EL (cell line): ENCODE results near the gene OCEL1.
A peak's percentile ranks its signal among the peaks of the same experiment; 100 is the strongest.
"Not testable (repeated sequence)": the region's sequence is repeated elsewhere in the genome, so short reads cannot be mapped to it uniquely, and the experiment has no call there.

Source experiments
- DNase-seq: peaks from one replicate; pipeline ENCODE4 v3.0.0-alpha.2; 2016

The OCEL1 gene, protein sequence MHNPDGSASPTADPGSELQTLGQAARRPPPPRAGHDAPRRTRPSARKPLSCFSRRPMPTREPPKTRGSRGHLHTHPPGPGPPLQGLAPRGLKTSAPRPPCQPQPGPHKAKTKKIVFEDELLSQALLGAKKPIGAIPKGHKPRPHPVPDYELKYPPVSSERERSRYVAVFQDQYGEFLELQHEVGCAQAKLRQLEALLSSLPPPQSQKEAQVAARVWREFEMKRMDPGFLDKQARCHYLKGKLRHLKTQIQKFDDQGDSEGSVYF

DNA sequence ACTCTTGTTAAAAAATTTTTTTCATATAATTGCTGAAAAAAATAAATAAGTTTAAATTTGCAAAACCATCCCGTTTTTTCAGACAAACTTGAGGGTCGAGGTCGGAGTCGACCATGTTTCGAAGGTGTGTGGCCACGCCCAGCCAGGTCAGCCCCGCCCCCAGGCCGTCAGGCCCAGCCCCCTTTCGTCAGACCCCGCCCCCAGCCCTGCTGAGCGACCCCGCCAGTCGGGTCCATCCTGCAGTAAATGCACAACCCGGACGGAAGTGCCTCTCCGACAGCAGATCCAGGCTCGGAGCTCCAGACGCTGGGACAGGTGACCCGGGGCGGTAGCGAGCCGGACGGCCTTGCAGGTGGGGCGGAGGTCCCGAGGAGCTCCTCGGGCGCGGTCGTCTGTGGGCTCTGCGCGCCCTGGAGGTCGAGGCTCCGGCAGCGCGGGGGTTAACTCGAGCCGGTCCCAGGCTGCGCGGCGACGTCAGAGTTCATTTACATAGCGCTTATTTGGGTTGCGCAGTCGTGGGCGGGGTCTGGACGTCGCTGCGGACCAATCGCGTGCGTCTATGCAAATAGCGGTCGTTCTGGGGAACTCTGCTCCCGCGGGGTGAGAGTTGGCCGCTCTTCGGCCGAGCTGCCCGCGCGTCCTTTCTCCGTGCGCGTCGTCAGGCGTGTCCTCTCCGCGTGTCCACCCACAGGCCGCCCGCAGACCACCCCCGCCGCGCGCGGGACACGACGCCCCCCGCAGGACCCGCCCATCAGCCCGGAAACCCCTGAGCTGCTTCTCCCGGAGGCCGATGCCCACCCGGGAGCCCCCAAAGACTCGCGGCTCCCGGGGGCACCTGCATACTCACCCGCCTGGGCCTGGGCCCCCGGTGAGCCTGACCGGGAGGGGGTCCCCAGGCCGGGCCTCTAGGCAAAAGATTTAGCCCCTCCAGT lies at the start of gene OCEL1:
TSS of gene OCEL1 (plus strand) at position 225 of the 932 bp plus-strand sequence. CDS start at position 247, 22 bp downstream.
- peak; percentile 98 for DNase-seq

DNA sequence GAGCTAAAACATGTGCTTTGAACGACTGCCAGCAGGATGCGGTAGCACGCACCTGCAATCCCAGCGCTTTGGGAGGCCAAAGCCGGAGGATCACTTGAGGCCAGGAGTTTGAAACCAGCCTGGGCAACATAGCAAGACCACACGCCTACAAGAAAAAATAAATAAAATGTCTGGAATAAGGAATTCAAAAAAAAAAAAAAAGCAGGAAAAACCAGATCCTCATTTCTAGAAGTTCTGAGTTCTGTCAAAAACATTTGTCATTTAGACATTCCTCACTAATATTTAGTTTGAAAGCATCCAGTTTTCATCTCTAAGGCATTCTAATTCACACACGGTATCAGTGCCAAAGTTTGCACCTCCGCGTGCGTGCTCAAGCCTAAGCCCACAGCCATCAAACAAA lies 47.7 kb upstream of the OCEL1 start:
- DNase-seq: no peak

DNA sequence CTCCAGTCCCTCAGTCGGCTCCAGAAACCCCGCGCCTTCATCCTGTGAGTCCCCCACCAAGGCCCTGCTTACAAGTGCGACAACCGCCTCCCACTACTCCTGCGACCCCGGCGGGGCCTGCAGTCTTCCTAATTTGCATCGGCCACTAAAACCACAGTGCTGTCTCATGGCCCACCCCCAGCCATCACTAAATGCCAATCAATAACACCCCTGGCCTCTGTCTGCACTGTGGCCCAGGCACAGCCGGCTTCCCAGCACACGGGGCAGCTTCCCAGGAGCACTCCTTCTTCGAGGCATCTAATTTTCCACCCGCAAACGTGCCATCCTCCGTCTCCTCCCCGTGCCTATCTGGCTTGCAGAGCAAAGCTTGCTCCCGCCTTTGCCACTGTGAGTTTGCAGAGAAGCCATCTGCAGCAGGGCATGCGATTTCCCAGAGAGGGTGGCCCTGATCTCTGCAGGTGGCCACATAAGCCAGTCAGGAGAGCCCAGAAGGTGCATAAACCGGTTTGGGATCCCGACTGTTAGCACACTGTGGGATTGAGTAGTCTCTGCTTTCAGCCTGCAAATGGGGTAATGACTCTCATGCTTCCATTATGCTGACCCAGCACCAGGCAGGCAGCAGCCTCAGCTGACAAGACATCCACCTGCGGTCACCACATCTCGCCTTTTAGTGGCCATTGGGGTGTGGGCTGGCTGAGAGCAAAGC lies 44.9 kb upstream of the OCEL1 start:
- DNase-seq: no peak

- DNase-seq: no peak
These were observed 42.7 kb upstream of the OCEL1 start for GRCh38 chr19:17183271-17183761.

GRCh38 chr19:17183858-17184321 lies 42.1 kb upstream of the OCEL1 start:
- DNase-seq: no peak

DNA sequence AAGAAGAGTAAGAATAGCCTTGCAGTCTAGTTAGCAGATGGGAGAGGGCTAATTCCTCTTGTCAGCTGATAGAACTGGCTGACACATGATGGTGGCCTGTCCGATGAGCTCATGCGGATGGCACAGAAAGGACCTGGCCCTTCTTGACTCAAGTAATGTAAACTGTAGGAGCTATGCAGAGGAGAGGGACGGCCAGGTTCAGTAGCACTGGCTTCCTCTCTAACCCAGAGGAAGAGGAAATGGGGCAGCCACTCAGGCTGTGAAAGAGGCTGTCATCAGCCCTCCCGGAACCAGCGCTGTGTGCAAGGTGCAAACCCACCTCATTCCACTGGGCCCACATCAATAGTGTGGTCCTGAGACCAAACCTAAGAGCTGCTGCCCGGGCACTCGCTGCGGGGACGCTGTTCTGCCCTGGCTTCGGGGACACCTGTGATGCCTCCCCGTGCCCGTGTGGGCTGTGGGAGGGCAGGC lies 41.6 kb upstream of the OCEL1 start:
- no peak for DNase-seq

DNA sequence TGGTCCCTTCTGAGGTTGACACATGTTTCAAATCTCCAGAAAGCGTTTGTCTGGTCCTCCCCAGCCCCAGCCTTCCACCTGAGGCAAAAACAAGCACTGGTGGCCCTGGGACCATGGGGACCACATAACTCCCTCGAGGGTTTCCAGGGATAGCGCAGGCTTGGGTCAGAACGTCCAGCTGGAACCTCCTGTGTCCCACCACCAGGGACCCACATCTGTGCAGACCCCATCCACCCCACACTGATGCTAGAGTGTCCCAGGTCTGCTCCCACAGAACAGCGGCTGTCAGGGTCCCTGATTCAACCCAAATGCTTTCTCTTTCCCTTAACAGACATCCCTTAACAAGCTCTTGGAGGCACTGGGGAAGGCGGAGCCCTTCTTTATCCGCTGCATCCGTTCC lies 40.4 kb upstream of the OCEL1 start:
- DNase-seq: no peak

DNA sequence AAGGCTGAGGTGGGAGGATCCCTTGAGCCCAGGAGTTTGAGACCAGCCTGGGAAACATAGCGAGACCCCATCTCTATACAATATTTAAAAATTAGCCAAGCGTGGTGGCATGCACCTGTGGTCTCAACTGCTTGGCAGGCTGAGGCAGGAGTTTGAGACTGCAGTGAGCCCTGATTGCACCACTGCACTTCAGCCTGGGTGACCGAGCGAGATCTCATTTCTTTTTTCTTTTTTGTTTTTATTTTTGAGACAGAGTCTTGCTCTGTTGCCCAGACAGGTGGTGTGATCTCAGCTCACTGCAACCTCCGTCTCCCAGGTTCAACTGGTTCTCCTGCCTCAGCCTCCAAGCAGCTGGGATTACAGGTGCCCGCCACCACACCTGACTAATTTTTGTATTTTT lies 34.3 kb upstream of the OCEL1 start:
- not testable (repeated sequence) for DNase-seq

- DNase-seq: no peak
These were observed 33.3 kb upstream of the OCEL1 start for GRCh38 chr19:17192751-17193150.

- DNase-seq: no peak
These were observed 31.4 kb upstream of the OCEL1 start for GRCh38 chr19:17194608-17195007.

GRCh38 chr19:17195106-17195505 lies 30.9 kb upstream of the OCEL1 start:
- DNase-seq: no peak

- no peak for DNase-seq
These were observed 29.4 kb upstream of the OCEL1 start for GRCh38 chr19:17196610-17197009.

GRCh38 chr19:17197666-17198065 lies 28.4 kb upstream of the OCEL1 start:
- DNase-seq: no peak

DNA sequence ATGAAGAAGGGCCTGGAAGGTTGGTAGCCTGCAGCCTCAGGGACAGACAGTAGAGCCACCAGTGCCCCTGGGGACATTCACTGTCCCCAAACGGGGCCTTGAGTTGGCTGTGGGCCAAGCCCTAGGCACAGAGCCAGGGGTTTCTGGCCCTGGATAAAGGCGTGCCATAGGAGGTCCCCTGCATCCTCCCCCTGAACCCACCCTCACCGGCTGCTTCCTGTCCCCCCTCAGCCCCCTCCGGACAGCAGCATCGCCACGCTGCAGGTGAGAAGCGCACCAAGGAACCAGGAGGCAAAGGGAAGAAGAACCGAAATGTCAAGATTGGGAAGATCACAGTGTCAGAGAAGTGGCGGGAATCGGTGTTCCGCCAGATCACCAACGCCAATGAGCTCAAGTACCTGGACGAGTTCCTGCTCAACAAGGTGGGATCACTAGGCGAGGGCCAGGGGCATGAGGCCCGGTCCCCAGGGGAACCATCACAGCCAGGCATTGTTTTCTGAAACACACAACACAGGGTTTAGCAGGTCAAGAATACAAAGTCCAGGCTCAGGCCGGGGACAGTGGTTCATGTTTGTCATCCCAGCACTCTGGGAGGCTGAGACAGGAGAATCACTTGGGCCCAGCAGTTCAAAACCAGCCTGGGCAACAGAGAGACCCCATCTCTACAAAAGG lies 25.5 kb upstream of the OCEL1 start:
- no peak for DNase-seq

GRCh38 chr19:17202249-17202648 lies 23.8 kb upstream of the OCEL1 start:
- DNase-seq: no peak

- no peak for DNase-seq
These were observed 23.3 kb upstream of the OCEL1 start for GRCh38 chr19:17202713-17203112.

DNA sequence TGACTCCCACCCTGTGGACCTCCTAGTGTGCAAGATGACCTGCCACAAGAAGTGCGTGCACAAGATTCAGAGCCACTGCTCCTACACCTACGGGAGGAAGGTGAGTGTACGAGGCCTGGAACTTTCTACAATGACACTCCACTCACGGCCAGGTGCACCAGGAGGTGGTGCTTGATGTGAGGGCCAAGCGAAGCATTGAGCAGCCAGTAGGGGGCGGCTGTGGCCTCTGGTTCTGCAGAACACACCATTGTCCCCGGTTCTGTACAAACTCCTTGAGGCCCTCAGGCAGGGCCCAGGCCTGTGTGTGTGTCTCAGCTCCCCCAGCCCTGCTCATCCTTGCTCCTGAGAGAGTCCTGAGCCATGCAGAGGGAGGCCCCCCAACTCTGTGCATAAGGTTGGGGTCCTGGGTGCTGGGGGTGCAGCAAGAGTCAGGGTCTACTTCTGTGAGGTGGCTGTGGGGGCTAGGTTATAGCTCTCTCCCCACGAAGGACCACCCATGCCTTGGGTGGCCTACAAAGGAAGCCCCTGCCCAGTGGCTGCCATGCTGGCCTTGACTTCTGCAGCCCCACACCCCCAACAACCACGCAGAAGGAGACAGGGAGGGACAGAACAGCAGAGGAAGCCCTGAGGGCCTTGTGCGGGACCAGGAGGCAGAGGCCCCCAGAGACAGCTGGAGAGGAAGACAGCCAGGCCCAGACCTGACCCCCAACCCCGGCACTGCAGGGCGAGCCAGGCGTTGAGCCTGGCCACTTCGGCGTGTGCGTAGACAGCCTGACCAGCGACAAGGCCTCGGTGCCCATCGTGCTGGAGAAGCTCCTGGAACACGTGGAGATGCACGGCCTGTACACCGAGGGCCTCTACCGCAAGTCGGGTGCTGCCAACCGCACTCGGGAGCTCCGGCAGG lies 20.5 kb upstream of the OCEL1 start:
- peak; percentile 34 for DNase-seq

GRCh38 chr19:17206736-17207581 lies 19.1 kb upstream of the OCEL1 start:
- no peak for DNase-seq

DNA sequence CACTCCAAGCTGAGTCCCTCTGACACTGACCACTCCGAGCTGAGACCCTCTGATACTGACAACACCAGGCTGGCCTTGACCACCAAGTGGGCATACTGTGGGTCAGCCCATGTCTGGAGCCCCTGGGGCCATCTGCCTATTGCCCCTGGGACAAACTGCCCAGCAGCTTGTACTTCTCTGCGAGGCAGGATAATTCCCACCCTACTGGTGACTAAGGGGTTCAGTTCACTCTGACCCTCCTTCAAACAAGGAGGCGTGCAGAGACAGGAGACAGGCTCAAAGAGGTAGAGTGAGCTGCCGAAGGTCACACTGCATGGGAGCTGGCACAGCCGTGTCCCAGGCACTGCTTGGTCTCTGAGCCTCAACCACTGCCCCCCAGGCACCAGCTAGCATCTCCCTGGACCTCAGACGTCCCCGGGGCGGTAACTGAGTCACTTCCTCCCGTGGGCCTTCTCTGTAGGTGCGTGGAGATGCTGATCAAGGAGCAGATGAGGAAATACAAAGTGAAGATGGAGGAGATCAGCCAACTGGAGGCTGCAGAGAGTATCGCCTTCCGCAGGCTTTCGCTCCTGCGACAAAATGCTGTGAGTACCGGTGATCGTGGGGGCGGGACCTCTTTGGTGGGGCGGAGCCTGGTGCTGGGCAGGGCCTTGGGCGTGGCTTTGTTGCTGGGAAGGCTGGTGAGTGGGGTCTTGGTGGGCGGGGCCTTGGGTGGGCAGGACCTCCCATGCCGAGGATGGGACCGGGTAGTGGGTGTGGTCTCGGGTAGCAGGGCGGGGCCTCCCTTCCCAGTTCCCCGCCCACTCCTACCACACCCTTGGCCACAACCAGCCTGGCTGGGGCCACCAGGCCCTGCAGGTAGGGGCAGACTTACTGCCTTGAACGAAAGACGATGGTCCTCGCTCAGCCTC lies 16.6 kb upstream of the OCEL1 start:
- peak; percentile 51 for DNase-seq
